B cell (primary cell): ENCODE results near the gene CNGA2. TPM values are rescaled to one million over a fixed set of nuclear protein-coding genes. Genes with fewer than 3 reads are reported as not detected.

Source experiments
- ATAC-seq: fragments of 200-7000 bp; cut with Tn5 transposase; one replicate; pipeline ENCODE4 v1.10.0; 2021; ENCODE audit warnings: low read depth, mild to moderate bottlenecking, moderate number of reproducible peaks, moderate library complexity
- CTCF ChIA-PET: fragments of 350-600 bp; sonication (Branson Sonifier 250); formaldehyde crosslinking; loops from one replicate; lab custom pipeline; 2021; ENCODE audit warnings: antibody characterized with exemption, inconsistent platforms; lab: Charles Lee
- POLR2A ChIA-PET: fragments of 350-600 bp; sonication (Branson Sonifier 250); formaldehyde crosslinking; loops from one replicate; lab custom pipeline; 2021; ENCODE audit warnings: antibody characterized with exemption; lab: Charles Lee
- DNase-seq: peaks from one replicate; pipeline ENCODE4 v3.0.0; 2013
- H2AFZ ChIP-seq: 2 replicates; pipeline ENCODE4 v1.6.1; 2012; ENCODE audit warnings: mild to moderate bottlenecking, low read depth, low read length; ENCODE audit not compliant: insufficient read depth, poor library complexity, severe bottlenecking
- H3K27ac ChIP-seq, 2 donors: 1 replicate in 1 of 2; 2 replicates in 1 of 2; pipeline ENCODE4 v1.5.1; 2012 to 2013; ENCODE audit warnings: low read length in 2 of 2, mild to moderate bottlenecking in 2 of 2, moderate library complexity in 1 of 2
- H3K27me3 ChIP-seq, 4 experiments: fragments of 200-600 bp in 1 of 4; sonication (generic) in 1 of 4; replicated peaks in 1 of 4; 1 replicate in 2 of 4; 2 replicates in 2 of 4; pipeline versions ENCODE4 v1.6.1 to v1.7.0; 2013 to 2016; ENCODE audit warnings: low read length in 3 of 4, mild to moderate bottlenecking in 2 of 4, mixed read lengths in 1 of 4, moderate library complexity in 1 of 4; ENCODE audit not compliant: insufficient read depth in 4 of 4, control insufficient read depth in 3 of 4; ENCODE audit errors: control extremely low read depth in 1 of 4
- H3K36me3 ChIP-seq, 2 experiments: replicated peaks in 1 of 2; 1 replicate in 1 of 2; 2 replicates in 1 of 2; pipeline versions ENCODE4 v1.6.1 to v1.7.1; 2013; ENCODE audit warnings: low read length in 1 of 2; ENCODE audit not compliant: insufficient read depth in 2 of 2, control insufficient read depth in 1 of 2; ENCODE audit errors: control extremely low read depth in 1 of 2, extremely low read depth in 1 of 2
- H3K4me1 ChIP-seq, 2 donors: fragments of 200-600 bp in 1 of 2; sonication (generic) in 1 of 2; 1 replicate in 1 of 2; 2 replicates in 1 of 2; pipeline versions ENCODE4 v1.5.1 to v1.6.1; 2013 to 2017; ENCODE audit warnings: low read length in 2 of 2; ENCODE audit not compliant: control insufficient read depth in 2 of 2, insufficient read depth in 2 of 2
- H3K4me2 ChIP-seq: replicated peaks from 2 replicates; pipeline ENCODE3; 2012; ENCODE audit warnings: mild to moderate bottlenecking, low read depth, low read length; ENCODE audit not compliant: poor library complexity, severe bottlenecking
- H3K4me3 ChIP-seq, 5 experiments: fragments of 200-600 bp in 1 of 5; sonication (generic) in 1 of 5; 1 replicate in 3 of 5; 2 replicates in 2 of 5; pipeline versions ENCODE4 v1.5.1 to v1.7.0; 2011 to 2016; ENCODE audit warnings: low read length in 4 of 5, mild to moderate bottlenecking in 4 of 5, low read depth in 2 of 5, control low read depth in 1 of 5, moderate library complexity in 1 of 5; ENCODE audit not compliant: insufficient read depth in 1 of 5; ENCODE audit errors: control extremely low read depth in 1 of 5, extremely low read depth in 1 of 5
- H3K79me2 ChIP-seq: fragments of 200-600 bp; sonication (generic); one replicate; pipeline ENCODE4 v1.6.0; 2016; ENCODE audit warnings: low read length; ENCODE audit not compliant: control insufficient read depth, insufficient read depth
- H3K9ac ChIP-seq: fragments of 200-600 bp; sonication (generic); 2 replicates; pipeline ENCODE4 v1.6.1; 2017; ENCODE audit warnings: mild to moderate bottlenecking, low read length, moderate library complexity
- H3K9me3 ChIP-seq, 3 donors: one replicate each; pipeline versions ENCODE4 v1.6.1 to v1.7.1; 2013; ENCODE audit warnings: low read length in 2 of 3; ENCODE audit not compliant: control insufficient read depth in 2 of 3, insufficient read depth in 1 of 3; ENCODE audit errors: control extremely low read depth in 1 of 3
- H4K20me1 ChIP-seq: 2 replicates; pipeline ENCODE4 v1.6.0; 2012; ENCODE audit warnings: mild to moderate bottlenecking, low read length; ENCODE audit not compliant: insufficient read depth, control insufficient read depth, poor library complexity, severe bottlenecking
- H3K27ac Mint-ChIP-seq: one replicate; pipeline ENCODE4 v1.8.0; 2021; ENCODE audit warnings: mixed read lengths
- H3K27me3 Mint-ChIP-seq: one replicate; pipeline ENCODE4 v1.8.0; 2021; ENCODE audit warnings: mixed read lengths
- H3K4me1 Mint-ChIP-seq: one replicate; pipeline ENCODE4 v1.8.0; 2021; ENCODE audit warnings: mixed read lengths
- H3K4me3 Mint-ChIP-seq: one replicate; pipeline ENCODE4 v1.8.0; 2021; ENCODE audit warnings: mixed read lengths
- H3K9me3 Mint-ChIP-seq: one replicate; pipeline ENCODE4 v1.8.0; 2022; ENCODE audit warnings: mixed read lengths; ENCODE audit not compliant: insufficient read depth
- CTCF ChIP-seq: fragments of 200-600 bp; IDR thresholded peaks from one replicate; pipeline ENCODE4 v1.8.0; 2022; ENCODE audit warnings: antibody characterized with exemption, mild to moderate bottlenecking
- EZH2 ChIP-seq: IDR thresholded peaks from 2 replicates; pipeline ENCODE4 v1.6.1; 2012; ENCODE audit warnings: borderline replicate concordance, low read depth, mild to moderate bottlenecking, moderate library complexity, low read length; ENCODE audit not compliant: insufficient read depth, poor library complexity, severe bottlenecking
- WGBS: methylation state at CpG from one replicate; pipeline ENCODE4 v1.1.5; 2013; ENCODE audit warnings: missing lambda C conversion rate; ENCODE audit not compliant: insufficient coverage; 5-methylcytosine and 5-hydroxymethylcytosine counted together
- intact Hi-C: fragments of 100-400 bp; cut with micrococcal nuclease; formaldehyde crosslinking; loops from one replicate; pipeline ENCODE4 v1.10.0; 2022
- polyA plus RNA-seq: library from polyadenylated mRNA; depleted of rRNA; stranded (reverse); fragments of >200 nt; gene quantifications from 2 replicates; pipeline ENCODE4 v1.2.3, GENCODE V29; 2012
- total RNA-seq, 2 donors: library from RNA; stranded (reverse); fragments of 120-200 nt in 1 of 2; gene quantifications; 1 replicate in 1 of 2; 2 replicates in 1 of 2; pipeline versions ENCODE4 v1.2.3 to v1.2.4, GENCODE V29; 2013 to 2022

The CNGA2 gene
- total and polyA plus RNA-seq, 2 donors (not counting 1 experiment from before 2014, with no cell fraction given), result not detected

- H3K27me3 Mint-ChIP-seq, result peaks cover 7% of the 10 kb centered on the region
- no peak overlapping the region for H3K9ac ChIP-seq
- no peaks in the 10 kb centered on the region for H3K4me1 ChIP-seq
- ATAC-seq (no peak), DNase-seq (no peak)
- ChIA-PET POLR2A (no interaction called here), CTCF (no interaction called here)
- H4K20me1 ChIP-seq, result no peaks in the 10 kb centered on the region
- no peaks in the 10 kb centered on the region for H3K79me2 ChIP-seq
- no peaks in the 10 kb centered on the region for H3K9me3 Mint-ChIP-seq
- no peak overlapping the region for H3K4me2 ChIP-seq
- no peak overlapping the region for H3K4me3 Mint-ChIP-seq
- no CpG with 5 or more reads among the region's 2 CpGs for WGBS
- no peaks in the 10 kb centered on the region for H3K36me3 ChIP-seq
- no peak overlapping the region for H3K27ac Mint-ChIP-seq
- no peaks in the 10 kb centered on the region for H3K4me1 Mint-ChIP-seq
- no peak overlapping the region for H3K27ac ChIP-seq
- H3K4me3 ChIP-seq, result no peak overlapping the region
- no peaks in the 10 kb centered on the region for H3K27me3 ChIP-seq
- H2AFZ ChIP-seq, result no peak overlapping the region
- intact Hi-C loops, result no loop called here
- no peak for TF ChIP-seq EZH2
- TF ChIP-seq CTCF, result no peak
- no peaks in the 10 kb centered on the region for H3K9me3 ChIP-seq
Measured at GRCh38 chrX:151762802-151763201, 28.3 kb downstream of the CNGA2 start.

GRCh38 chrX:151763711-151764110, 29.2 kb downstream of the CNGA2 start:
- ATAC-seq, result no peak
- no peak overlapping the region for H3K4me2 ChIP-seq
- intact Hi-C loops, result no loop called here
- ChIA-PET POLR2A (no interaction called here), CTCF (no interaction called here)
- TF ChIP-seq EZH2 (no peak), CTCF (no peak)
- H3K9me3 ChIP-seq, result no peaks in the 10 kb centered on the region
- H3K4me3 ChIP-seq, result no peak overlapping the region
- H3K36me3 ChIP-seq, result no peaks in the 10 kb centered on the region
- DNase-seq, result no peak
- Mint-ChIP-seq H3K4me3 (no peak overlapping the region), H3K27ac (no peak overlapping the region), H3K4me1 (no peaks in the 10 kb centered on the region), H3K9me3 (no peaks in the 10 kb centered on the region), H3K27me3 (peaks cover 7% of the 10 kb centered on the region)
- H3K27me3 ChIP-seq, result no peaks in the 10 kb centered on the region
- H2AFZ ChIP-seq, result no peak overlapping the region
- H3K79me2 ChIP-seq, result no peaks in the 10 kb centered on the region
- no CpG with 5 or more reads among the region's 8 CpGs for WGBS
- H3K9ac ChIP-seq, result no peak overlapping the region
- H3K4me1 ChIP-seq, result no peaks in the 10 kb centered on the region
- no peaks in the 10 kb centered on the region for H4K20me1 ChIP-seq
- H3K27ac ChIP-seq, result no peak overlapping the region
